K562 (cell line): ENCODE results near the gene SLC1A5. TPM values are rescaled to one million over a fixed set of nuclear protein-coding genes. Genes with fewer than 3 reads are reported as not detected.

Experiments used
- ARID2 ChIP-seq: fragments of 450-650 bp; IDR thresholded peaks from 2 replicates; pipeline ENCODE4 v1.6.1; 2017; ENCODE audit warnings: antibody characterized with exemption, mild to moderate bottlenecking
- KHSRP ChIP-seq: fragments of 450-650 bp; IDR thresholded peaks from 2 replicates; pipeline ENCODE4 v1.6.1; 2017
- NCOA4 ChIP-seq: fragments of 450-650 bp; IDR thresholded peaks from 2 replicates; pipeline ENCODE4 v1.6.1; 2018; ENCODE audit warnings: mild to moderate bottlenecking; ENCODE audit not compliant: partially characterized antibody
- NFE2 ChIP-seq: IDR thresholded peaks from 2 replicates; pipeline ENCODE4 v1.6.1; 2014; ENCODE audit warnings: antibody characterized with exemption, low read depth
- NFRKB ChIP-seq: fragments of 450-650 bp; IDR thresholded peaks from 2 replicates; pipeline ENCODE4 v1.6.1; 2016; ENCODE audit warnings: low read depth
- PPARD ChIP-seq: fragments of 250-450 bp; sonication (Bioruptor Pico); IDR thresholded peaks from 2 replicates; pipeline ENCODE4 v1.8.0; 2022; ENCODE audit warnings: inconsistent platforms, mild to moderate bottlenecking, moderate library complexity
- RHOXF2B ChIP-seq: fragments of 250-450 bp; sonication (Bioruptor Pico); conservative IDR thresholded peaks from 2 replicates; pipeline ENCODE4 v1.5.1; 2021
- SPI1 ChIP-seq: IDR thresholded peaks from 2 replicates; pipeline ENCODE4 v1.6.1; 2011; ENCODE audit warnings: low read depth, low read length, control low read depth, borderline replicate concordance
- YY1 ChIP-seq, 3 experiments: IDR thresholded peaks; 2 replicates each; pipeline ENCODE4 v1.6.1; 2011; ENCODE audit warnings: low read length in 2 of 3, mild to moderate bottlenecking in 2 of 3, moderate library complexity in 2 of 3, borderline replicate concordance in 1 of 3, control low read depth in 1 of 3, low read depth in 1 of 3; ENCODE audit not compliant: insufficient read depth in 3 of 3, insufficient replicate concordance in 2 of 3, control insufficient read depth in 1 of 3, insufficient read length in 1 of 3; ENCODE audit errors: extremely low read depth in 1 of 3
- ZNF175 ChIP-seq: fragments of 200-800 bp; sonication (Bioruptor generic); IDR thresholded peaks from 2 replicates; pipeline ENCODE4 v1.6.1; 2016; ENCODE audit warnings: low read depth, mild to moderate bottlenecking, missing genetic modification characterization, missing compliant biosample characterization
- ZNF197 ChIP-seq: fragments of 200-800 bp; sonication (Bioruptor generic); IDR thresholded peaks from 2 replicates; pipeline ENCODE4 v1.6.1; 2016; ENCODE audit warnings: low read depth, missing genetic modification characterization, missing compliant biosample characterization
- ZNF57 ChIP-seq: fragments of 450-650 bp; formaldehyde crosslinking; IDR thresholded peaks from 2 replicates; pipeline ENCODE4 v1.4.0; 2020; ENCODE audit warnings: mild to moderate bottlenecking, moderate library complexity
- ZNF699 ChIP-seq: fragments of 250-450 bp; sonication (Bioruptor Pico); IDR thresholded peaks from 2 replicates; pipeline ENCODE4 v1.8.0; 2021; ENCODE audit warnings: mild to moderate bottlenecking, moderate library complexity; ENCODE audit not compliant: insufficient replicate concordance
- ZSCAN32 ChIP-seq: fragments of 450-650 bp; formaldehyde crosslinking; IDR thresholded peaks from 2 replicates; pipeline ENCODE4 v1.4.0; 2020; ENCODE audit warnings: mild to moderate bottlenecking, moderate library complexity
- polyA plus RNA-seq, 8 experiments: library from polyadenylated mRNA; depleted of rRNA in 4 of 8; stranded (reverse) in 5 of 8; unstranded in 3 of 8; fragments of >200 nt; fragmentation: Nextera tagmentation in 2 of 8; fragmentation: Illumina TruSeq in 1 of 8; extraction: Ambion mirVana in 2 of 8; extraction: Trizol in 1 of 8; gene quantifications; 2 replicates each; pipeline versions ENCODE4 v1.2.1 to v1.2.3, GENCODE V29; 2011 to 2014; ENCODE audit warnings: inconsistent platforms in 1 of 8, missing spikeins in 1 of 8
- total RNA-seq, 7 experiments: library from RNA; depleted of rRNA in 6 of 7; stranded (reverse); fragments of >200 nt in 6 of 7; fragmentation: Illumina TruSeq in 2 of 7; extraction: Trizol in 2 of 7; gene quantifications; 2 replicates each; pipeline versions ENCODE4 v1.2.1 to v1.2.3, GENCODE V29; 2011 to 2021; ENCODE audit warnings: low replicate concordance in 1 of 7
- TF ChIP-seq, protein P1 (sequence below): fragments of 200-400 bp; formaldehyde crosslinking; IDR thresholded peaks from 2 replicates; pipeline ENCODE4 v1.6.1; 2017; ENCODE audit warnings: mild to moderate bottlenecking, low read depth, low read length, moderate library complexity
- TF ChIP-seq, protein P2 (sequence below): fragments of 450-650 bp; IDR thresholded peaks from 2 replicates; pipeline ENCODE4 v1.6.1; 2018; ENCODE audit not compliant: partially characterized antibody
- TF ChIP-seq, protein P3 (sequence below), 2 experiments: fragments of 450-650 bp in 1 of 2; sonication (generic) in 1 of 2; formaldehyde crosslinking; conservative IDR thresholded peaks; 2 replicates each; pipeline versions ENCODE4 v1.4.0 to v1.8.1; 2020 to 2022; ENCODE audit warnings: mild to moderate bottlenecking in 1 of 2, missing genetic modification reagents in 1 of 2

The SLC1A5 gene
- total and polyA plus RNA-seq, 9 of the 15 experiments (the other 6 are each of a cell fraction or from before 2014, with no cell fraction given): 31.2 to 417 (median 134) TPM

DNA sequence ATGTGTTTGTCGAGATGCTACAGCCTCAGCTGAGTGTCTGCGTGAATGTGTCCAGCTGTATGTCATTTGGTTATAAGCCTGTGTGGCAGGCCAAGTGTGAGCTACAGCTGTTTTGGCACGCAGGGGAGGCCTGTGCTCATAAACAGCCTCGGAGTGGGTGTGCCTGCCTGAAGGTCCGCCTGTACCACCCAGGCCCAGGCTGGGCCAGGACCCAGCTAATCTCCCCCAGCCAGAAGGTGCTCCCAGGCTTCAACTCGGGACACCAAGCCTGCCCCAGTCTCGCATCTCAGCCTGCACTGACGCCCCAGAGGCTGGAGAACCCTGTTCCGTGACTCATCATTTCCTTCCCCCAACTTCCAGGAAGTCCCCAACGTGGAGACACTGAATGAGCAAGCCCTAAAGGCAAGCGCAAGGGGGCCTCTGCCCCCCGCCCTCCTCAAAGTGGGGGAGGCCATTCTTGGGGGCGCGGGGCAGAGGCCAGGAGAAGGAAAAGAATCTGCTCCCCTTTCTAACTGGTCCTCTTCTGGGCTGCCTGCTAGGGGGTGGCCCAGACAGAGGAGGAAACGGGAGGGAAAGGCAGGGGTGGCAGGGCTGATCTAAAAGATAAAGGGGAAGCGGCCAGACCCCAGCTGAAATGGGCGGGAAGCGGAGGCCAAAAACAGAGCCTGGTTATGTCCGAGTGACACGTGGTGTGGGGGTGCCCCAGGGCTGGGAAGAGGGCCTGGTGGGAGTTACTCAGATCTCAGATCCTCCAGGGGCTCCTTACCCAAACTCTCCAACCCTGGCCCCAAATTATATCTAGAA is 2.0 kb downstream of the SLC1A5 start (continued):
- TF ChIP-seq RHOXF2B (CRISPR knock-in tag): no peak
- TF ChIP-seq ZNF197: no peak
- no peak for TF ChIP-seq ZSCAN32
- no peak for TF ChIP-seq ZNF699 (CRISPR knock-in tag)
- TF ChIP-seq SPI1: peak; percentile 48; the same call in 1 of the 2 replicates
- no peak for TF ChIP-seq ARID2
- TF ChIP-seq, protein P1, sequence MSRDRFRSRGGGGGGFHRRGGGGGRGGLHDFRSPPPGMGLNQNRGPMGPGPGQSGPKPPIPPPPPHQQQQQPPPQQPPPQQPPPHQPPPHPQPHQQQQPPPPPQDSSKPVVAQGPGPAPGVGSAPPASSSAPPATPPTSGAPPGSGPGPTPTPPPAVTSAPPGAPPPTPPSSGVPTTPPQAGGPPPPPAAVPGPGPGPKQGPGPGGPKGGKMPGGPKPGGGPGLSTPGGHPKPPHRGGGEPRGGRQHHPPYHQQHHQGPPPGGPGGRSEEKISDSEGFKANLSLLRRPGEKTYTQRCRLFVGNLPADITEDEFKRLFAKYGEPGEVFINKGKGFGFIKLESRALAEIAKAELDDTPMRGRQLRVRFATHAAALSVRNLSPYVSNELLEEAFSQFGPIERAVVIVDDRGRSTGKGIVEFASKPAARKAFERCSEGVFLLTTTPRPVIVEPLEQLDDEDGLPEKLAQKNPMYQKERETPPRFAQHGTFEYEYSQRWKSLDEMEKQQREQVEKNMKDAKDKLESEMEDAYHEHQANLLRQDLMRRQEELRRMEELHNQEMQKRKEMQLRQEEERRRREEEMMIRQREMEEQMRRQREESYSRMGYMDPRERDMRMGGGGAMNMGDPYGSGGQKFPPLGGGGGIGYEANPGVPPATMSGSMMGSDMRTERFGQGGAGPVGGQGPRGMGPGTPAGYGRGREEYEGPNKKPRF: no peak
- TF ChIP-seq ZNF175: no peak
- TF ChIP-seq, protein P2, sequence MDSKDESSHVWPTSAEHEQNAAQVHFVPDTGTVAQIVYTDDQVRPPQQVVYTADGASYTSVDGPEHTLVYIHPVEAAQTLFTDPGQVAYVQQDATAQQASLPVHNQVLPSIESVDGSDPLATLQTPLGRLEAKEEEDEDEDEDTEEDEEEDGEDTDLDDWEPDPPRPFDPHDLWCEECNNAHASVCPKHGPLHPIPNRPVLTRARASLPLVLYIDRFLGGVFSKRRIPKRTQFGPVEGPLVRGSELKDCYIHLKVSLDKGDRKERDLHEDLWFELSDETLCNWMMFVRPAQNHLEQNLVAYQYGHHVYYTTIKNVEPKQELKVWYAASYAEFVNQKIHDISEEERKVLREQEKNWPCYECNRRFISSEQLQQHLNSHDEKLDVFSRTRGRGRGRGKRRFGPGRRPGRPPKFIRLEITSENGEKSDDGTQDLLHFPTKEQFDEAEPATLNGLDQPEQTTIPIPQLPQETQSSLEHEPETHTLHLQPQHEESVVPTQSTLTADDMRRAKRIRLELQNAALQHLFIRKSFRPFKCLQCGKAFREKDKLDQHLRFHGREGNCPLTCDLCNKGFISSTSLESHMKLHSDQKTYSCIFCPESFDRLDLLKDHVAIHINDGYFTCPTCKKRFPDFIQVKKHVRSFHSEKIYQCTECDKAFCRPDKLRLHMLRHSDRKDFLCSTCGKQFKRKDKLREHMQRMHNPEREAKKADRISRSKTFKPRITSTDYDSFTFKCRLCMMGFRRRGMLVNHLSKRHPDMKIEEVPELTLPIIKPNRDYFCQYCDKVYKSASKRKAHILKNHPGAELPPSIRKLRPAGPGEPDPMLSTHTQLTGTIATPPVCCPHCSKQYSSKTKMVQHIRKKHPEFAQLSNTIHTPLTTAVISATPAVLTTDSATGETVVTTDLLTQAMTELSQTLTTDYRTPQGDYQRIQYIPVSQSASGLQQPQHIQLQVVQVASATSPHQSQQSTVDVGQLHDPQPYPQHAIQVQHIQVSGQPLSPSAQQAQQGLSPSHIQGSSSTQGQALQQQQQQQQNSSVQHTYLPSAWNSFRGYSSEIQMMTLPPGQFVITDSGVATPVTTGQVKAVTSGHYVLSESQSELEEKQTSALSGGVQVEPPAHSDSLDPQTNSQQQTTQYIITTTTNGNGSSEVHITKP: peak; percentile 90
- no peak for TF ChIP-seq ZNF57 (CRISPR knock-in tag)
- TF ChIP-seq NFRKB: 0 out of 2 replicates have a peak, but pooled peaks have one; percentile 76
- TF ChIP-seq, protein P3, sequence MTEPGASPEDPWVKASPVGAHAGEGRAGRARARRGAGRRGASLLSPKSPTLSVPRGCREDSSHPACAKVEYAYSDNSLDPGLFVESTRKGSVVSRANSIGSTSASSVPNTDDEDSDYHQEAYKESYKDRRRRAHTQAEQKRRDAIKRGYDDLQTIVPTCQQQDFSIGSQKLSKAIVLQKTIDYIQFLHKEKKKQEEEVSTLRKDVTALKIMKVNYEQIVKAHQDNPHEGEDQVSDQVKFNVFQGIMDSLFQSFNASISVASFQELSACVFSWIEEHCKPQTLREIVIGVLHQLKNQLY (CRISPR knock-in tag; conservative IDR thresholded peaks at IDR 0.05): 0 out of 4 replicates have a peak, but pooled peaks of 1 of the 2 experiments have one; percentile 45
- TF ChIP-seq NCOA4: no peak
- TF ChIP-seq KHSRP: no peak
- no peak for TF ChIP-seq PPARD (CRISPR knock-in tag)
- TF ChIP-seq YY1 (IDR thresholded peaks at IDR 0.05; ENCODE audit: borderline replicate concordance in 1 of 3, control insufficient read depth in 1 of 3, extremely low read depth in 1 of 3, insufficient read depth in 3 of 3, insufficient read length in 1 of 3, insufficient replicate concordance in 2 of 3, low read depth in 1 of 3, low read length in 2 of 3): peak in 1 of 3 experiments; percentile 69
- TF ChIP-seq NFE2: peak; percentile 96
